ENCODE results near the gene ZFYVE21.

ZFYVE21 gene

GRCh38 chr14:103744621-103745395 is 29.2 kb downstream of the ZFYVE21 start:
- TF ChIP-seq CTCF (IDR thresholded peaks at IDR 0.05; ENCODE audit: low read length, missing control alignments), result no peak
- no peak overlapping the region for H3K4me3 ChIP-seq (replicated peaks; ENCODE audit: low read depth, low read length)
- no peak for DNase-seq (ENCODE audit: low read depth)

GRCh38 chr14:103745424-103745823 is 29.8 kb downstream of the ZFYVE21 start:
- DNase-seq (ENCODE audit: low read depth), result no peak
- TF ChIP-seq CTCF (IDR thresholded peaks at IDR 0.05; ENCODE audit: low read length, missing control alignments), result no peak
- H3K4me3 ChIP-seq (replicated peaks; ENCODE audit: low read depth, low read length), result no peak overlapping the region

- H3K4me3 ChIP-seq (replicated peaks; ENCODE audit: low read depth, low read length), result no peak overlapping the region
- no peak for DNase-seq (ENCODE audit: low read depth)
- TF ChIP-seq CTCF (IDR thresholded peaks at IDR 0.05; ENCODE audit: low read length, missing control alignments), result no peak
Measured at GRCh38 chr14:103746701-103747100, 31.1 kb downstream of the ZFYVE21 start.

- TF ChIP-seq CTCF (IDR thresholded peaks at IDR 0.05; ENCODE audit: low read length, missing control alignments), result no peak
- DNase-seq (ENCODE audit: low read depth), result no peak
- H3K4me3 ChIP-seq (replicated peaks; ENCODE audit: low read depth, low read length), result no peak overlapping the region
Measured at GRCh38 chr14:103748534-103748857, 32.9 kb downstream of the ZFYVE21 start.

GRCh38 chr14:103749452-103749851 is 33.8 kb downstream of the ZFYVE21 start:
- no peak for TF ChIP-seq CTCF (IDR thresholded peaks at IDR 0.05; ENCODE audit: low read length, missing control alignments)
- no peak overlapping the region for H3K4me3 ChIP-seq (replicated peaks; ENCODE audit: low read depth, low read length)
- DNase-seq (ENCODE audit: low read depth), result no peak

- no peak overlapping the region for H3K4me3 ChIP-seq (replicated peaks; ENCODE audit: low read depth, low read length)
- DNase-seq (ENCODE audit: low read depth), result no peak
- no peak for TF ChIP-seq CTCF (IDR thresholded peaks at IDR 0.05; ENCODE audit: low read length, missing control alignments)
Measured at GRCh38 chr14:103749860-103750259, 34.2 kb downstream of the ZFYVE21 start.

GRCh38 chr14:103753774-103754173 is 38.2 kb downstream of the ZFYVE21 start:
- no peak for DNase-seq (ENCODE audit: low read depth)
- TF ChIP-seq CTCF (IDR thresholded peaks at IDR 0.05; ENCODE audit: low read length, missing control alignments), result no peak
- no peak overlapping the region for H3K4me3 ChIP-seq (replicated peaks; ENCODE audit: low read depth, low read length)
